Esophagus squamous epithelium (tissue), 4 donors: ENCODE data around the gene CALU.

Source experiments
- POLR2A ChIP-seq, 4 donors: fragments of 450-650 bp; IDR thresholded peaks; one replicate each; pipeline ENCODE4 v1.6.1; 2017; ENCODE audit warnings: antibody characterized with exemption in 4 of 4, mild to moderate bottlenecking in 4 of 4, moderate library complexity in 3 of 4
- TF ChIP-seq, protein P1 (sequence below), 6 experiments: fragments of 450-650 bp in 4 of 6; fragments of 200-600 bp in 2 of 6; sonication (generic) in 2 of 6; IDR thresholded peaks; one replicate each; pipeline ENCODE4 v1.5.1; 2016 to 2019; ENCODE audit warnings: antibody characterized with exemption in 6 of 6, mild to moderate bottlenecking in 4 of 6, moderate library complexity in 4 of 6

DNA sequence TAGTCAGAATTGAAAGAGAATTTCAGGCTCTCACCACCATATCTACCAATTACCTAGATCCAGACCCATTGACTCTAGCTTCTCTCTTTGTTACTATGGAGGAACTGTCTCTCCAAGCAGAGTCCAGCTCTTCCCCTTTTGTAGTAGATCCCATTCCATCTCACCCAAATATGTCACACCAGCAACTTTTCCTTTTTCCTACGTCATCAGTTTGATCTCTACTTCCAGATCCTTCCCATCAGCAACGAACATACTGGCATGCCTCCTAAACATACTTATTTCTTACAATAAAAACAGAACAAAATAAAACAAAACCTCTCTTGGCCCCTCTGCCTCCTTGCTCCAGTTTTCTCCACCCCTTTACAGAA lies 5.9 kb upstream of the CALU start:
- TF ChIP-seq, protein P1, sequence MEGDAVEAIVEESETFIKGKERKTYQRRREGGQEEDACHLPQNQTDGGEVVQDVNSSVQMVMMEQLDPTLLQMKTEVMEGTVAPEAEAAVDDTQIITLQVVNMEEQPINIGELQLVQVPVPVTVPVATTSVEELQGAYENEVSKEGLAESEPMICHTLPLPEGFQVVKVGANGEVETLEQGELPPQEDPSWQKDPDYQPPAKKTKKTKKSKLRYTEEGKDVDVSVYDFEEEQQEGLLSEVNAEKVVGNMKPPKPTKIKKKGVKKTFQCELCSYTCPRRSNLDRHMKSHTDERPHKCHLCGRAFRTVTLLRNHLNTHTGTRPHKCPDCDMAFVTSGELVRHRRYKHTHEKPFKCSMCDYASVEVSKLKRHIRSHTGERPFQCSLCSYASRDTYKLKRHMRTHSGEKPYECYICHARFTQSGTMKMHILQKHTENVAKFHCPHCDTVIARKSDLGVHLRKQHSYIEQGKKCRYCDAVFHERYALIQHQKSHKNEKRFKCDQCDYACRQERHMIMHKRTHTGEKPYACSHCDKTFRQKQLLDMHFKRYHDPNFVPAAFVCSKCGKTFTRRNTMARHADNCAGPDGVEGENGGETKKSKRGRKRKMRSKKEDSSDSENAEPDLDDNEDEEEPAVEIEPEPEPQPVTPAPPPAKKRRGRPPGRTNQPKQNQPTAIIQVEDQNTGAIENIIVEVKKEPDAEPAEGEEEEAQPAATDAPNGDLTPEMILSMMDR (IDR thresholded peaks at IDR 0.05): no peak
- no peak for TF ChIP-seq POLR2A (IDR thresholded peaks at IDR 0.05)
